OCI-LY7 (cell line): ENCODE results near the gene COL8A2.

Experiments
- EZH2phosphoT487 ChIP-seq: fragments of 200-600 bp; sonication (generic); IDR thresholded peaks from 2 replicates; pipeline ENCODE4 v1.6.1; 2018; ENCODE audit warnings: low read depth, borderline replicate concordance, mild to moderate bottlenecking, mixed run types, antibody characterized with exemption, low read length, moderate library complexity, mixed read lengths
- TF ChIP-seq, protein P1 (sequence below): fragments of 200-600 bp; sonication (generic); conservative IDR thresholded peaks from 2 replicates; pipeline ENCODE4 v1.5.1; 2014; ENCODE audit warnings: mild to moderate bottlenecking, antibody characterized with exemption, low read length, moderate library complexity, mixed read lengths

DNA sequence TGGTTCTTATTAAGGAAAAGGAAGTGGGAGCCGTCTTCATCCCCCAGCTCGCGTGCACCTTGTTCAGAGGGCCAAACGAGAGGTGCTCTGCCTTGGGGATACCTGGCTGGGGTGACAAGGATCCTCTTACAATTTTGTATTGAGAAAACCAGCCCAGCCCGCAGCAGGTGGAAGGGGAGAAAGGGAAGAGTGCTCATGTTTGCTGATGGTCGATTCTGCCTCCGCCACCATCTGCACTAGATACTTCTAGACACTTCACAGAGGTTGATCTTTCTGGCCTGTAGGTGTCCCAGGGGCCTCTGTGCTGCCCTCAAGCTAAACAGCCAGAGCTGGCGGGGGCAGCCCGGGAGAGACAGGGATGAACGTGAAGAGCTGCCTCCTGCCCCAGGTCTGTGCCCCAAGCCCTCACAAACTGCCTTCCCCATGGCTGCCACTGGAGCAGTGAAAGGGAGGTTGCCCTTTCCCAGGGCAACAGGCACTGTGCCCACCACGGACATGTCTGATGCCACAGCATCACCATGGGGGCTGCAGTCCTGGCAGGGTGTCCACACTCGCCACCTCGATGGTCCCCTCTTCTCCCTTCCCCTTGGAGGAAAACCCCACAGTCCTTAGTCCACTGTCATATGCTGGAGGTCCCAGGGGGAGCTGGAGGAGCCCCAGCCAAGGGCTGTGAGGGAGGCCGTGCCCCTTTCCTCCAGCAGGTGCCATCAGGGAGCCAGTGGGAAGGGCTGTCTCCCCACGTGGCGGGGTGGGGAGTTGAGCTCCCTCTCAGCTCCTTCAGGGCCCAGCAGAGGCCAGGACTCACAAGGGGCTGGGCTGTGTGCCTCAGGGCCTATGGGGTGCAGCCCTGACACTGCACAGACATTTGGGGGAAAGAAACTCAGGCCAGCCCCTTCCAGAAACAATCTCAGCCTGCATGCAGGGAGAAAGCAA, 28.3 kb downstream of the COL8A2 start:
- TF ChIP-seq, protein P1, sequence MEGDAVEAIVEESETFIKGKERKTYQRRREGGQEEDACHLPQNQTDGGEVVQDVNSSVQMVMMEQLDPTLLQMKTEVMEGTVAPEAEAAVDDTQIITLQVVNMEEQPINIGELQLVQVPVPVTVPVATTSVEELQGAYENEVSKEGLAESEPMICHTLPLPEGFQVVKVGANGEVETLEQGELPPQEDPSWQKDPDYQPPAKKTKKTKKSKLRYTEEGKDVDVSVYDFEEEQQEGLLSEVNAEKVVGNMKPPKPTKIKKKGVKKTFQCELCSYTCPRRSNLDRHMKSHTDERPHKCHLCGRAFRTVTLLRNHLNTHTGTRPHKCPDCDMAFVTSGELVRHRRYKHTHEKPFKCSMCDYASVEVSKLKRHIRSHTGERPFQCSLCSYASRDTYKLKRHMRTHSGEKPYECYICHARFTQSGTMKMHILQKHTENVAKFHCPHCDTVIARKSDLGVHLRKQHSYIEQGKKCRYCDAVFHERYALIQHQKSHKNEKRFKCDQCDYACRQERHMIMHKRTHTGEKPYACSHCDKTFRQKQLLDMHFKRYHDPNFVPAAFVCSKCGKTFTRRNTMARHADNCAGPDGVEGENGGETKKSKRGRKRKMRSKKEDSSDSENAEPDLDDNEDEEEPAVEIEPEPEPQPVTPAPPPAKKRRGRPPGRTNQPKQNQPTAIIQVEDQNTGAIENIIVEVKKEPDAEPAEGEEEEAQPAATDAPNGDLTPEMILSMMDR, result peak; percentile 47; the same call in 1 of the 2 replicates
- TF ChIP-seq EZH2phosphoT487, result no peak
